ENCODE measurements around the gene DENND1A.

The DENND1A gene

DNA sequence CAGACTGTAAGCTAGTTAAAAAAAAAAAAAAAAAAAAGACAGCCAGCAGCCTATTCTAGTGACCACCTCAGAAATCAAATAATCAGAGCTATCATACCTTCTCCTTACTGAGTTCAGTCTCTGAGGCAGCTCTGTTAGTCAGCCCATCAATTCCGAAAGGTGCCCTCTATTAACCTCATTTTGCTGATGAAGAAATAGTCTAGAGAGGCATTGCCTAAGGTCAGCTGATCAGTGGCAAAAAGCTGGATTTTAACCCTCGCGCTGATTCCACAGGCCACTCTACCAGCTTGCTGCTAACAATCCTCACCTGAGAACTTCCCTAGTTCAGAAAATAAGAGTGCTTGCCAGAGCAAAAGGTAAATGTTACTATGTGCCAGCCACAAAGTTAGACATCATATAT lies 172.0 kb downstream of the DENND1A start:
- no peak for DNase-seq (ENCODE audit: low read depth)
- TF ChIP-seq, protein P1, sequence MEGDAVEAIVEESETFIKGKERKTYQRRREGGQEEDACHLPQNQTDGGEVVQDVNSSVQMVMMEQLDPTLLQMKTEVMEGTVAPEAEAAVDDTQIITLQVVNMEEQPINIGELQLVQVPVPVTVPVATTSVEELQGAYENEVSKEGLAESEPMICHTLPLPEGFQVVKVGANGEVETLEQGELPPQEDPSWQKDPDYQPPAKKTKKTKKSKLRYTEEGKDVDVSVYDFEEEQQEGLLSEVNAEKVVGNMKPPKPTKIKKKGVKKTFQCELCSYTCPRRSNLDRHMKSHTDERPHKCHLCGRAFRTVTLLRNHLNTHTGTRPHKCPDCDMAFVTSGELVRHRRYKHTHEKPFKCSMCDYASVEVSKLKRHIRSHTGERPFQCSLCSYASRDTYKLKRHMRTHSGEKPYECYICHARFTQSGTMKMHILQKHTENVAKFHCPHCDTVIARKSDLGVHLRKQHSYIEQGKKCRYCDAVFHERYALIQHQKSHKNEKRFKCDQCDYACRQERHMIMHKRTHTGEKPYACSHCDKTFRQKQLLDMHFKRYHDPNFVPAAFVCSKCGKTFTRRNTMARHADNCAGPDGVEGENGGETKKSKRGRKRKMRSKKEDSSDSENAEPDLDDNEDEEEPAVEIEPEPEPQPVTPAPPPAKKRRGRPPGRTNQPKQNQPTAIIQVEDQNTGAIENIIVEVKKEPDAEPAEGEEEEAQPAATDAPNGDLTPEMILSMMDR (IDR thresholded peaks at IDR 0.05; ENCODE audit: insufficient read depth, low read depth, low read length, missing control alignments): no peak
- H3K4me3 ChIP-seq (ENCODE audit: low read length): no peak overlapping the region

DNA sequence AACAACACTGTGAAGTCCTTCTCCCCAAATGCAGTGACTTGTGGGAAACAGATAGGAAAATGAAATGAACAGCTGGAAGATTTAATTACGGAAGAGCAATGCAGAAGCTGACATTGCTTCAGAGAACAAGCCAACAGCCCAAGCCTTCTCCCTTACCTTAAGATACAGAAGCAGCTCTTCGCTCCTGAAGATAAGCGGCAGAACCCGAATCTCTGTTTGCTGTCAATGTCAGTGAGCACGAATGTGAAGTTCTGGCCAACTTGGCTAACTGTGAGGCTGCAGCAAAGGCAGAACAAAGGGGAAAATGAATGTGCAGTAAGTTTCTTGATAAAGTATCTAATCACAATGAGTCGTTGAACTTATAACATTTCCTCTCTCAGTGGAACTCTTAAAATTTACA lies 172.4 kb downstream of the DENND1A start:
- DNase-seq (ENCODE audit: low read depth): no peak
- no peak overlapping the region for H3K4me3 ChIP-seq (ENCODE audit: low read length)
- TF ChIP-seq, protein P1 (IDR thresholded peaks at IDR 0.05; ENCODE audit: insufficient read depth, low read depth, low read length, missing control alignments): no peak

DNA sequence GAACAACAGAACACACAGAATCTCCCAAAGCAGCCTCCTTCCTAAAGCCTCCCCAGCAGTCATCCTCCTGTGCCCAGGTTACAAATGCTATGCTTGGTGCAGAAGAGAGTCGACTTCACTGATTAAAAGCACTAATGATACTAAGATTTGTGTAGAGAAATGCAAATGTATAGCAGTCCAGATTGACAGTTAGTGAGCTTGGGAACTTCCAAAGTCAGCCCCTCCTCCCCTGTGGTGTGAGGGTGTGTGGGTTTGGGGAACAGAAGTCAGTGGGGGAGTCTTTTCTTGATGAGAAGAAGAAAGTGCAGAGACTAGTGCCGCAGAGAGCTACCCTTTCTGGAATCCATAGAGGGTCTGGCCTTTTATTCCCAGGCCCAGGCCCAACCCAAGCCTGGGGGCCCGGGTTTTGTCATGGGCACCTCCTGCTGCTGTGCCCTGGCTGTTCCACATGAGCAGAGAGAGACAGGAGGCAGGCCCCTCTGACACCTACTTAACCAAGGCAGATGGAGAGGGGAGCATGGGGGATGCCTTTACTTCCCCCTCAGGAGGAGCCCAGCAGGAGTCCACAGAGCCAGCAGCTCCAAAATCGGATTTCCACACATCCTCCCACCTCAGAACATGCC lies 173.3 kb downstream of the DENND1A start:
- H3K4me3 ChIP-seq (ENCODE audit: low read length): no peak overlapping the region
- DNase-seq (ENCODE audit: low read depth): no peak
- TF ChIP-seq, protein P1 (IDR thresholded peaks at IDR 0.05; ENCODE audit: insufficient read depth, low read depth, low read length, missing control alignments): no peak

DNA sequence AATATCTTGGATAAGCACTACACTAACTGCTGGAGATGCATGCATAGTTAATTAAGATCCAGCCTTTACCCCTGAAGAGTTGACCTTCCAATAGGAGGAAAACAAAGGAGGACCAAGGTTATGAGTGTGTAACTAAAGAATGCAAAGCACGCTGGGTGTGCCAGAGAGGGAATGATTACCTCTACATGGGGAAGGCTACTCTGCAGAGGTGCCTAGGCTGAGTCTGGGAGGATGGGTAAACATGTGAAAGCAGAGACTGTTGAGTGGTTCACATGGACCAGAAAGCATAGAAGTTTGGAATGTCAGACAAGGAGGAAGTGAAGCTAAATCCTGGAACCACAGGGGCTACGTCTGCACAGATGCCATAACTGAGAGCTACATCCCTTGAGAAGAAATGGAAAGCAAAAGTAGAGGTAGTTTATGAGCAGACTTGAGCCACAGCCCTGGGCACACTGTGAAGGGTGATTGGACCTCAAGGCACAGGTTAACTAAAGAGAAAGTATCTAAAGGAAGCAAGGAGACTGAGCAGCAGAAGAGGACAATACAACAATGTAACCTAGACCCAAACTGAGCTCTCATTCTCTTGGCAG lies 176.2 kb downstream of the DENND1A start:
- H3K4me3 ChIP-seq (ENCODE audit: low read length): no peak overlapping the region
- TF ChIP-seq, protein P1 (IDR thresholded peaks at IDR 0.05; ENCODE audit: insufficient read depth, low read depth, low read length, missing control alignments): no peak
- DNase-seq (ENCODE audit: low read depth): peak; percentile 18

DNA sequence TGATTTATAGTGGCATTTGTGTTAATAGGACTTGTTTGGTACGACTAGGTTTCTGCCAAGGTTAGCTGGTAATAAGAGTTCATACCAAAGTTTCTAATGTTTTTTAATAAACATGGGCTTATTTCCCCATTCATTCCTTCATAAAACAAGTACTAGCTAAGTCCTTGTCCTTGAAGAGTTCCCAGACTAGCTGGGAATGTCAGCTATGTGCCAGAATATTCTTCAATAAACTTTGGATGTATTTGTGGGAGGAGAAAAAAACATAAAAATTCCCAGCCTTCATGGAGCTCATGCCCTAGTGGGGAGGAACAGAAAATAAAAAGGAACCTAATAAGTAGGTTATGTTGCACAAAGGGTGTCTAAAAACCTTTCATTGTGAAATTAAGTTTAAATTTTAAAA lies 176.9 kb downstream of the DENND1A start:
- TF ChIP-seq, protein P1 (IDR thresholded peaks at IDR 0.05; ENCODE audit: insufficient read depth, low read depth, low read length, missing control alignments): no peak
- no peak for DNase-seq (ENCODE audit: low read depth)
- no peak overlapping the region for H3K4me3 ChIP-seq (ENCODE audit: low read length)

DNA sequence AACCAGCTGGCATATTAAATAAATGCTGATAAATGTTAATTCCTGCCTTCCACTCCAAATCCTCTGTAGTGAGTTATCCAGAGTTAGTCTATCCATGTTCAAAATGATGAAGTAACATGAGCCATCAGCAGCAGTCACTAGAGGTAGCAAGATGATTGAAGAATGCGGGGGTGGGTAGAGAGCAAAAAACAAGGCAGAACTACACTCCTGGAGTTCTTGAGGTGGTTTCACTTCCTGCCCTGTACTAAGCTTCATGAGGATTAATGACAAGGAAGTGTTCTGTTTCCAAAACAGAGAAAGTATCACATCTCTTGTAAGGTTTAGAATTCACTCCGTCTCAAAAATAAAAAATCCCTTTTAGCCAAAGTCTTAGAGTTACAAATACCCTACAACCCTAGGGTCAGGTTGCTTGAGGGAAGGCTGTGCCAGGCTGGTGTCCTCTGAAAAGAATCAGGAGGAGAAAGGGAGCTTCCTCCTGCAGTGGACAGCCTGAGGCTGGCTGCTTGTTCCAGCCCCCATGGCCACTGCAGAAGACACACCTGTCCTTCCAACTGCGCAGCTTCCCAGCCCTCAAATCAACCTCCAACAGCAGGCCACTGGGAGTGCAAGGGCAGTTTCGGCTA lies 180.2 kb downstream of the DENND1A start:
- no peak overlapping the region for H3K4me3 ChIP-seq (ENCODE audit: low read length)
- DNase-seq (ENCODE audit: low read depth): peak; percentile 30
- TF ChIP-seq, protein P1 (IDR thresholded peaks at IDR 0.05; ENCODE audit: insufficient read depth, low read depth, low read length, missing control alignments): no peak
